IMR-90 (cell line): ENCODE data around the gene FYB2.

Experiments
- BHLHE40 ChIP-seq: fragments of 150-350 bp; IDR thresholded peaks from 2 replicates; pipeline ENCODE4 v1.6.1; 2016; ENCODE audit warnings: mild to moderate bottlenecking, low read depth, low read length
- CEBPB ChIP-seq: IDR thresholded peaks from 2 replicates; pipeline ENCODE4 v1.6.1; 2012; ENCODE audit warnings: low read depth, low read length, improper control_type of control experiment
- CTCF ChIP-seq: conservative IDR thresholded peaks from 2 replicates; pipeline ENCODE4 v1.5.1; 2012; ENCODE audit warnings: mild to moderate bottlenecking, low read depth, low read length, improper control_type of control experiment
- POLR2A ChIP-seq: IDR thresholded peaks from 2 replicates; pipeline ENCODE4 v1.6.1; 2012; ENCODE audit warnings: mild to moderate bottlenecking, low read depth, low read length
- RFX5 ChIP-seq: IDR thresholded peaks from 2 replicates; pipeline ENCODE4 v1.8.0; 2012; ENCODE audit warnings: low read depth, mild to moderate bottlenecking, low read length, moderate library complexity
- USF2 ChIP-seq: fragments of 150-350 bp; IDR thresholded peaks from 2 replicates; pipeline ENCODE4 v1.6.1; 2017; ENCODE audit warnings: mild to moderate bottlenecking, antibody characterized with exemption, low read length, low read depth

- TF ChIP-seq RFX5, result no peak
- no peak for TF ChIP-seq POLR2A
- no peak for TF ChIP-seq CTCF
- TF ChIP-seq CEBPB, result no peak
- no peak for TF ChIP-seq BHLHE40
- TF ChIP-seq USF2, result no peak
Observed at GRCh38 chr1:56811331-56811730, 7.9 kb downstream of the FYB2 start.
